Measurements from ENCODE around the gene RSU1. TPM values are rescaled to one million over a fixed set of nuclear protein-coding genes. Genes with fewer than 3 reads are reported as not detected.
A peak's percentile ranks its signal among the peaks of the same experiment; 100 is the strongest.

The RSU1 gene
- total and polyA plus RNA-seq, 2 donors (not counting 1 experiment from before 2014, with no cell fraction given) = 46.9 to 252 TPM

- DNase-seq (ENCODE audit: low read depth in 2 of 2) = peak; percentile 41 to 63
- Histone ChIP-seq H3K79me2 (ENCODE audit: control insufficient read depth, insufficient read depth, low read length) (no peaks in the 10 kb centered on the region), H3K9ac (ENCODE audit: insufficient read depth, low read length) (no peak overlapping the region), H3K36me3 (ENCODE audit: control insufficient read depth, insufficient read depth, low read length) (no peaks in the 10 kb centered on the region), H3K4me3 (replicated peaks in 1 of 4; ENCODE audit: control extremely low read depth in 1 of 4, insufficient read depth in 1 of 4, low read depth in 3 of 4, low read length in 4 of 4) (no peak overlapping the region), H4K20me1 (ENCODE audit: control insufficient read depth, extremely low read depth, insufficient read depth, low read length) (no peaks in the 10 kb centered on the region), H3K27ac (ENCODE audit: insufficient read depth, low read length) (no peak overlapping the region), H3K4me1 (ENCODE audit: control insufficient read depth, extremely low read depth, insufficient read depth, low read length) (peaks cover 2% of the 10 kb centered on the region), H2AFZ (ENCODE audit: low read length) (no peak overlapping the region), H3K4me2 (ENCODE audit: extremely low read depth, insufficient read depth, low read length) (no peak overlapping the region), H3K27me3 (ENCODE audit: control insufficient read depth, insufficient read depth, low read length) (no peaks in the 10 kb centered on the region), H3K9me3 (ENCODE audit: control insufficient read depth, insufficient read depth, low read depth, low read length) (no peaks in the 10 kb centered on the region)
- no peak for TF ChIP-seq EZH2 (IDR thresholded peaks at IDR 0.05; ENCODE audit: low read length, missing control alignments)
- TF ChIP-seq, protein P1, sequence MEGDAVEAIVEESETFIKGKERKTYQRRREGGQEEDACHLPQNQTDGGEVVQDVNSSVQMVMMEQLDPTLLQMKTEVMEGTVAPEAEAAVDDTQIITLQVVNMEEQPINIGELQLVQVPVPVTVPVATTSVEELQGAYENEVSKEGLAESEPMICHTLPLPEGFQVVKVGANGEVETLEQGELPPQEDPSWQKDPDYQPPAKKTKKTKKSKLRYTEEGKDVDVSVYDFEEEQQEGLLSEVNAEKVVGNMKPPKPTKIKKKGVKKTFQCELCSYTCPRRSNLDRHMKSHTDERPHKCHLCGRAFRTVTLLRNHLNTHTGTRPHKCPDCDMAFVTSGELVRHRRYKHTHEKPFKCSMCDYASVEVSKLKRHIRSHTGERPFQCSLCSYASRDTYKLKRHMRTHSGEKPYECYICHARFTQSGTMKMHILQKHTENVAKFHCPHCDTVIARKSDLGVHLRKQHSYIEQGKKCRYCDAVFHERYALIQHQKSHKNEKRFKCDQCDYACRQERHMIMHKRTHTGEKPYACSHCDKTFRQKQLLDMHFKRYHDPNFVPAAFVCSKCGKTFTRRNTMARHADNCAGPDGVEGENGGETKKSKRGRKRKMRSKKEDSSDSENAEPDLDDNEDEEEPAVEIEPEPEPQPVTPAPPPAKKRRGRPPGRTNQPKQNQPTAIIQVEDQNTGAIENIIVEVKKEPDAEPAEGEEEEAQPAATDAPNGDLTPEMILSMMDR (conservative IDR thresholded peaks at IDR 0.05 in 1 of 2, IDR thresholded peaks at IDR 0.05 in 1 of 2; ENCODE audit: low read depth in 1 of 2, low read length in 2 of 2) = no peak
Measured at GRCh38 chr10:16644146-16644545, 173.1 kb downstream of the RSU1 start.

- H3K9ac ChIP-seq (ENCODE audit: insufficient read depth, low read length) = no peak overlapping the region
- no peaks in the 10 kb centered on the region for H3K27me3 ChIP-seq (ENCODE audit: control insufficient read depth, insufficient read depth, low read length)
- no peaks in the 10 kb centered on the region for H4K20me1 ChIP-seq (ENCODE audit: control insufficient read depth, extremely low read depth, insufficient read depth, low read length)
- DNase-seq (ENCODE audit: low read depth in 2 of 2) = no peak
- no peaks in the 10 kb centered on the region for H3K36me3 ChIP-seq (ENCODE audit: control insufficient read depth, insufficient read depth, low read length)
- TF ChIP-seq, protein P1 (conservative IDR thresholded peaks at IDR 0.05 in 1 of 2, IDR thresholded peaks at IDR 0.05 in 1 of 2; ENCODE audit: low read depth in 1 of 2, low read length in 2 of 2) = no peak
- TF ChIP-seq EZH2 (IDR thresholded peaks at IDR 0.05; ENCODE audit: low read length, missing control alignments) = no peak
- no peaks in the 10 kb centered on the region for H3K9me3 ChIP-seq (ENCODE audit: control insufficient read depth, insufficient read depth, low read depth, low read length)
- H3K27ac ChIP-seq (ENCODE audit: insufficient read depth, low read length) = no peak overlapping the region
- peaks cover 2% of the 10 kb centered on the region for H3K4me1 ChIP-seq (ENCODE audit: control insufficient read depth, extremely low read depth, insufficient read depth, low read length)
- H3K4me3 ChIP-seq (replicated peaks in 1 of 4; ENCODE audit: control extremely low read depth in 1 of 4, insufficient read depth in 1 of 4, low read depth in 3 of 4, low read length in 4 of 4) = no peak overlapping the region
- no peak overlapping the region for H3K4me2 ChIP-seq (ENCODE audit: extremely low read depth, insufficient read depth, low read length)
- no peak overlapping the region for H2AFZ ChIP-seq (ENCODE audit: low read length)
- no peaks in the 10 kb centered on the region for H3K79me2 ChIP-seq (ENCODE audit: control insufficient read depth, insufficient read depth, low read length)
Measured at GRCh38 chr10:16643502-16643901, 173.7 kb downstream of the RSU1 start.

GRCh38 chr10:16640153-16640552, 177.1 kb downstream of the RSU1 start:
- Histone ChIP-seq H3K4me1 (ENCODE audit: control insufficient read depth, extremely low read depth, insufficient read depth, low read length) (peaks cover 2% of the 10 kb centered on the region), H3K79me2 (ENCODE audit: control insufficient read depth, insufficient read depth, low read length) (no peaks in the 10 kb centered on the region), H3K27me3 (ENCODE audit: control insufficient read depth, insufficient read depth, low read length) (no peaks in the 10 kb centered on the region), H3K4me2 (ENCODE audit: extremely low read depth, insufficient read depth, low read length) (no peak overlapping the region), H3K9ac (ENCODE audit: insufficient read depth, low read length) (no peak overlapping the region), H2AFZ (ENCODE audit: low read length) (no peak overlapping the region), H3K27ac (ENCODE audit: insufficient read depth, low read length) (no peak overlapping the region), H3K9me3 (ENCODE audit: control insufficient read depth, insufficient read depth, low read depth, low read length) (no peaks in the 10 kb centered on the region), H4K20me1 (ENCODE audit: control insufficient read depth, extremely low read depth, insufficient read depth, low read length) (no peaks in the 10 kb centered on the region), H3K4me3 (replicated peaks in 1 of 4; ENCODE audit: control extremely low read depth in 1 of 4, insufficient read depth in 1 of 4, low read depth in 3 of 4, low read length in 4 of 4) (no peak overlapping the region), H3K36me3 (ENCODE audit: control insufficient read depth, insufficient read depth, low read length) (no peaks in the 10 kb centered on the region)
- no peak for DNase-seq (ENCODE audit: low read depth in 2 of 2)
- no peak for TF ChIP-seq EZH2 (IDR thresholded peaks at IDR 0.05; ENCODE audit: low read length, missing control alignments)
- TF ChIP-seq, protein P1 (conservative IDR thresholded peaks at IDR 0.05 in 1 of 2, IDR thresholded peaks at IDR 0.05 in 1 of 2; ENCODE audit: low read depth in 1 of 2, low read length in 2 of 2) = no peak
